WTC11 (cell line): ENCODE data around the gene VCPKMT. TPM values are rescaled to one million over a fixed set of nuclear protein-coding genes. Genes with fewer than 3 reads are reported as not detected.
A peak's percentile ranks its signal among the peaks of the same experiment; 100 is the strongest.

ENCODE experiments used
- AR ChIP-seq: fragments of 250-450 bp; sonication (Bioruptor Pico); IDR thresholded peaks from 2 replicates; pipeline ENCODE4 v1.9.0; 2021; ENCODE audit warnings: mild to moderate bottlenecking
- ARID4B ChIP-seq: sonication (generic); formaldehyde crosslinking; IDR thresholded peaks from 2 replicates; pipeline ENCODE4 v1.8.0; 2023; ENCODE audit warnings: missing genetic modification reagents, mild to moderate bottlenecking, borderline replicate concordance
- ATF1 ChIP-seq: sonication (generic); formaldehyde crosslinking; IDR thresholded peaks from 2 replicates; pipeline ENCODE4 v1.8.1; 2023; ENCODE audit warnings: mild to moderate bottlenecking, moderate library complexity, missing genetic modification reagents
- ATF6 ChIP-seq: sonication (generic); formaldehyde crosslinking; IDR thresholded peaks from 2 replicates; pipeline ENCODE4 v1.8.1; 2023; ENCODE audit warnings: mild to moderate bottlenecking, missing genetic modification reagents
- CBFB ChIP-seq: sonication (generic); formaldehyde crosslinking; IDR thresholded peaks from 2 replicates; pipeline ENCODE4 v1.8.1; 2022; ENCODE audit warnings: mild to moderate bottlenecking, low read depth, missing genetic modification reagents
- FOXJ3 ChIP-seq: sonication (generic); formaldehyde crosslinking; IDR thresholded peaks from 2 replicates; pipeline ENCODE4 v1.9.0; 2021; ENCODE audit warnings: missing genetic modification reagents, mild to moderate bottlenecking, borderline replicate concordance
- FOXP4 ChIP-seq: sonication (generic); formaldehyde crosslinking; IDR thresholded peaks from 2 replicates; pipeline ENCODE4 v1.8.0; 2022; ENCODE audit warnings: mild to moderate bottlenecking, missing genetic modification reagents
- MAX ChIP-seq: sonication (generic); formaldehyde crosslinking; IDR thresholded peaks from 2 replicates; pipeline ENCODE4 v1.8.0; 2022; ENCODE audit warnings: mild to moderate bottlenecking, missing genetic modification reagents
- MXD4 ChIP-seq: fragments of 250-450 bp; sonication (Bioruptor Pico); IDR thresholded peaks from 2 replicates; pipeline ENCODE4 v1.8.0; 2021; ENCODE audit warnings: mild to moderate bottlenecking, moderate library complexity, borderline replicate concordance
- MYBL2 ChIP-seq: sonication (generic); formaldehyde crosslinking; IDR thresholded peaks from 2 replicates; pipeline ENCODE4 v1.8.1; 2023; ENCODE audit warnings: mild to moderate bottlenecking, moderate library complexity, missing genetic modification reagents
- NFYB ChIP-seq: sonication (generic); formaldehyde crosslinking; conservative IDR thresholded peaks from 2 replicates; pipeline ENCODE4 v1.8.0; 2022; ENCODE audit warnings: low read depth, missing genetic modification reagents
- NR1H2 ChIP-seq: sonication (generic); formaldehyde crosslinking; IDR thresholded peaks from 2 replicates; pipeline ENCODE4 v1.9.0; 2021; ENCODE audit warnings: mild to moderate bottlenecking, moderate library complexity, missing genetic modification reagents
- NR2C2 ChIP-seq: sonication (generic); formaldehyde crosslinking; IDR thresholded peaks from 2 replicates; pipeline ENCODE4 v1.8.0; 2022; ENCODE audit warnings: mild to moderate bottlenecking, missing genetic modification reagents
- NR3C1 ChIP-seq: sonication (generic); formaldehyde crosslinking; conservative IDR thresholded peaks from 2 replicates; pipeline ENCODE4 v1.8.1; 2023; ENCODE audit warnings: low read depth, mild to moderate bottlenecking, missing genetic modification reagents
- OVOL2 ChIP-seq: fragments of 250-450 bp; sonication (Bioruptor Pico); IDR thresholded peaks from 2 replicates; pipeline ENCODE4 v1.9.0; 2021; ENCODE audit warnings: mild to moderate bottlenecking, borderline replicate concordance
- PRRX2 ChIP-seq: fragments of 250-450 bp; sonication (Bioruptor Pico); IDR thresholded peaks from 2 replicates; pipeline ENCODE4 v1.8.0; 2021; ENCODE audit warnings: mild to moderate bottlenecking
- USF2 ChIP-seq: sonication (generic); formaldehyde crosslinking; IDR thresholded peaks from 2 replicates; pipeline ENCODE4 v1.8.1; 2023; ENCODE audit warnings: mild to moderate bottlenecking, missing genetic modification reagents, moderate library complexity
- ZBTB21 ChIP-seq: sonication (generic); formaldehyde crosslinking; IDR thresholded peaks from 2 replicates; pipeline ENCODE4 v1.8.1; 2023; ENCODE audit warnings: mild to moderate bottlenecking, missing genetic modification reagents, borderline replicate concordance
- ZMAT4 ChIP-seq: fragments of 250-450 bp; sonication (Bioruptor Pico); IDR thresholded peaks from 2 replicates; pipeline ENCODE4 v1.9.0; 2021; ENCODE audit warnings: mild to moderate bottlenecking
- ZNF121 ChIP-seq: sonication (generic); formaldehyde crosslinking; IDR thresholded peaks from 2 replicates; pipeline ENCODE4 v1.8.0; 2023; ENCODE audit warnings: missing genetic modification reagents
- ZNF263 ChIP-seq: sonication (generic); formaldehyde crosslinking; IDR thresholded peaks from 2 replicates; pipeline ENCODE4 v1.8.1; 2022; ENCODE audit warnings: low read depth, mild to moderate bottlenecking, moderate library complexity, missing genetic modification reagents
- ZNF396 ChIP-seq: fragments of 250-450 bp; sonication (Bioruptor Pico); IDR thresholded peaks from 2 replicates; pipeline ENCODE4 v1.8.0; 2021; ENCODE audit warnings: mild to moderate bottlenecking, moderate library complexity, borderline replicate concordance
- ZNF512 ChIP-seq: sonication (generic); formaldehyde crosslinking; IDR thresholded peaks from 2 replicates; pipeline ENCODE4 v1.8.1; 2022; ENCODE audit warnings: missing genetic modification reagents, borderline replicate concordance
- total RNA-seq: library from RNA; stranded (reverse); gene quantifications from 3 replicates; pipeline ENCODE4 v1.2.3, GENCODE V29; 2021

Gene VCPKMT
- total RNA-seq, 1 experiment from 2014 or later: 11.5 TPM

- no peak for TF ChIP-seq ATF6 (CRISPR knock-in tag)
- no peak for TF ChIP-seq OVOL2
- TF ChIP-seq ZNF396: no peak
- TF ChIP-seq NR1H2 (CRISPR knock-in tag): no peak
- no peak for TF ChIP-seq FOXJ3 (CRISPR knock-in tag)
- TF ChIP-seq ZBTB21 (CRISPR knock-in tag): peak; percentile 82; the same call in 1 of the 2 replicates
- TF ChIP-seq ZMAT4 (CRISPR knock-in tag): no peak
- TF ChIP-seq AR: peak; percentile 63; the same call in 1 of the 2 replicates
- TF ChIP-seq USF2 (CRISPR knock-in tag): peak; percentile 25; the same call in 1 of the 2 replicates
- TF ChIP-seq NFYB (CRISPR knock-in tag): no peak
- no peak for TF ChIP-seq ZNF121
- TF ChIP-seq MYBL2 (CRISPR knock-in tag): no peak
- no peak for TF ChIP-seq NR3C1 (CRISPR knock-in tag)
- TF ChIP-seq MAX (CRISPR knock-in tag): peak; percentile 83
- TF ChIP-seq CBFB (CRISPR knock-in tag): no peak
- TF ChIP-seq ZNF263 (CRISPR knock-in tag): no peak
- TF ChIP-seq FOXP4 (CRISPR knock-in tag): 0 out of 2 replicates have a peak, but pooled peaks have one; percentile 71
- TF ChIP-seq NR2C2 (CRISPR knock-in tag): no peak
- no peak for TF ChIP-seq MXD4
- TF ChIP-seq PRRX2 (CRISPR knock-in tag): no peak
- TF ChIP-seq ZNF512 (CRISPR knock-in tag): no peak
- no peak for TF ChIP-seq ATF1 (CRISPR knock-in tag)
- peak; percentile 83; the same call in 1 of the 2 replicates for TF ChIP-seq ARID4B
Measured at GRCh38 chr14:50116181-50116956, at the start of gene VCPKMT (continued).
